Measurements from ENCODE around the gene BMAL2. TPM values are rescaled to one million over a fixed set of nuclear protein-coding genes. Genes with fewer than 3 reads are reported as not detected.

Gene BMAL2, protein sequence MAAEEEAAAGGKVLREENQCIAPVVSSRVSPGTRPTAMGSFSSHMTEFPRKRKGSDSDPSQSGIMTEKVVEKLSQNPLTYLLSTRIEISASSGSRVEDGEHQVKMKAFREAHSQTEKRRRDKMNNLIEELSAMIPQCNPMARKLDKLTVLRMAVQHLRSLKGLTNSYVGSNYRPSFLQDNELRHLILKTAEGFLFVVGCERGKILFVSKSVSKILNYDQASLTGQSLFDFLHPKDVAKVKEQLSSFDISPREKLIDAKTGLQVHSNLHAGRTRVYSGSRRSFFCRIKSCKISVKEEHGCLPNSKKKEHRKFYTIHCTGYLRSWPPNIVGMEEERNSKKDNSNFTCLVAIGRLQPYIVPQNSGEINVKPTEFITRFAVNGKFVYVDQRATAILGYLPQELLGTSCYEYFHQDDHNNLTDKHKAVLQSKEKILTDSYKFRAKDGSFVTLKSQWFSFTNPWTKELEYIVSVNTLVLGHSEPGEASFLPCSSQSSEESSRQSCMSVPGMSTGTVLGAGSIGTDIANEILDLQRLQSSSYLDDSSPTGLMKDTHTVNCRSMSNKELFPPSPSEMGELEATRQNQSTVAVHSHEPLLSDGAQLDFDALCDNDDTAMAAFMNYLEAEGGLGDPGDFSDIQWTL
- total RNA-seq (1 to 10 TPM; 3.7 TPM), polyA plus RNA-seq (ENCODE audit: insufficient read depth, low read depth, low replicate concordance) (2.7 TPM)
- long read RNA-seq, donor 1: 0 reads
- long read RNA-seq, donor 2: 0 reads

DNA sequence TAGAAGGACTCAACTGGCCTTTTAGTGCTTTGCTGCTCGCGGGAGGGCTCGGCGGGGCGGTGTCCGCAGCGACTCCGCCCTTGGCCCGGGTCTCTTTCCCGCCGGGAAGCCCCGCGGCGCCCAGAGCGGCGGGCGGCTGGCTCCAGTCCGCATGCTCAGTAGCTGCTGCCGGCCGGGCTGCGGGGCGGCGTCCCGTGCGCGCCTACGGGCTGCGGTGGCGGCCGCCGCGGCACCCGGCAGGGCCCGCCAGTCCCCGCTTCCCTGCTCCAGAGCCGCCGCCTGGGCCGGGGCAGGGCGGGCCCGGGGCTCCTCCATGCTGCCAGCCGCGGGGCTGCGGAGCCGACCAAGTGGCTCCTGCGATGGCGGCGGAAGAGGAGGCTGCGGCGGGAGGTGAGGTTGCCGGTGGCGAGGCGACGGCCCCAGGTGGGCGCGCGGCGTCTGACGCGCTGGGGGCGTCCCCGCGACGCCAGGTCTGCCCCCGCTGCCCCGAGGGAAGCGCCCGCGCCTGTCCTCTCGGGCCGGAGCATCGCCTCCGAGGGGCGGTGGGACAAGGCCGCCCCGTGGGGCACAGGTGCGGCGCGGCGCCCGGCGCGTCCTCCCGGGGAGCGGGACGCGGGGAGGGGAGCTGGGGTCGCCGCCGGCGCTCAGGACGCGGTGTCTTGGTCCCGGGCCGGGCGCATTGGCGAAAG, at the start of gene BMAL2:
BMAL2 (plus strand) TSS at position 123 of the 689 bp plus-strand sequence; CDS start at position 360, 237 bp downstream.
- intact Hi-C loops (cut with DNase I; ENCODE audit: low total_unique reads): no loop called here
- peak within 1 kb of the TSS; percentile 63 to 66 for H3K4me3 ChIP-seq
- TF ChIP-seq POLR2A (IDR thresholded peaks at IDR 0.05): no peak
- TF ChIP-seq, protein P1, sequence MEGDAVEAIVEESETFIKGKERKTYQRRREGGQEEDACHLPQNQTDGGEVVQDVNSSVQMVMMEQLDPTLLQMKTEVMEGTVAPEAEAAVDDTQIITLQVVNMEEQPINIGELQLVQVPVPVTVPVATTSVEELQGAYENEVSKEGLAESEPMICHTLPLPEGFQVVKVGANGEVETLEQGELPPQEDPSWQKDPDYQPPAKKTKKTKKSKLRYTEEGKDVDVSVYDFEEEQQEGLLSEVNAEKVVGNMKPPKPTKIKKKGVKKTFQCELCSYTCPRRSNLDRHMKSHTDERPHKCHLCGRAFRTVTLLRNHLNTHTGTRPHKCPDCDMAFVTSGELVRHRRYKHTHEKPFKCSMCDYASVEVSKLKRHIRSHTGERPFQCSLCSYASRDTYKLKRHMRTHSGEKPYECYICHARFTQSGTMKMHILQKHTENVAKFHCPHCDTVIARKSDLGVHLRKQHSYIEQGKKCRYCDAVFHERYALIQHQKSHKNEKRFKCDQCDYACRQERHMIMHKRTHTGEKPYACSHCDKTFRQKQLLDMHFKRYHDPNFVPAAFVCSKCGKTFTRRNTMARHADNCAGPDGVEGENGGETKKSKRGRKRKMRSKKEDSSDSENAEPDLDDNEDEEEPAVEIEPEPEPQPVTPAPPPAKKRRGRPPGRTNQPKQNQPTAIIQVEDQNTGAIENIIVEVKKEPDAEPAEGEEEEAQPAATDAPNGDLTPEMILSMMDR (IDR thresholded peaks at IDR 0.05): no peak
- H3K9me3 ChIP-seq: no peaks in the 10 kb centered on the region
- H3K4me1 ChIP-seq: peaks cover 4% of the 10 kb centered on the region
- H3K36me3 ChIP-seq (ENCODE audit: low read depth, missing control alignments): no peaks in the 10 kb centered on the region
- WGBS, 2 donors: 0% methylated on average over 11 to 15 of the region's 96 CpGs
- H3K27ac ChIP-seq: no peak within 1 kb of the TSS
- peak; percentile 38 for DNase-seq
- no peaks in the 10 kb centered on the region for H3K27me3 ChIP-seq

- no peak for DNase-seq
- H3K27ac ChIP-seq: peak overlapping the region in 1 of 2 donors; percentile 65
- intact Hi-C loops (cut with DNase I; ENCODE audit: low total_unique reads): no loop called here
- peaks cover 16% of the 10 kb centered on the region for H3K4me1 ChIP-seq
- no peak overlapping the region for H3K4me3 ChIP-seq
- TF ChIP-seq, protein P1 (IDR thresholded peaks at IDR 0.05): no peak
- TF ChIP-seq POLR2A (IDR thresholded peaks at IDR 0.05): no peak
- WGBS, 2 donors: 82 to 99% methylated on average over 3 of the region's 3 CpGs
- no peaks in the 10 kb centered on the region for H3K9me3 ChIP-seq
- no peaks in the 10 kb centered on the region for H3K36me3 ChIP-seq (ENCODE audit: low read depth, missing control alignments)
- no peaks in the 10 kb centered on the region for H3K27me3 ChIP-seq
Measured at GRCh38 chr12:27284021-27284420, 48.6 kb upstream of the BMAL2 start.

- Histone ChIP-seq H3K27ac (peak overlapping the region in 1 of 2 donors; percentile 65), H3K4me3 (no peak overlapping the region), H3K27me3 (no peaks in the 10 kb centered on the region), H3K9me3 (no peaks in the 10 kb centered on the region), H3K36me3 (ENCODE audit: low read depth, missing control alignments) (no peaks in the 10 kb centered on the region), H3K4me1 (peaks cover 15% of the 10 kb centered on the region)
- DNase-seq: no peak
- TF ChIP-seq, protein P1 (IDR thresholded peaks at IDR 0.05): no peak
- no peak for TF ChIP-seq POLR2A (IDR thresholded peaks at IDR 0.05)
- 51 to 76% methylated on average over 2 of the region's 2 CpGs for WGBS, 2 donors
- intact Hi-C loops (cut with DNase I; ENCODE audit: low total_unique reads): no loop called here
Measured at GRCh38 chr12:27284751-27285150, 47.9 kb upstream of the BMAL2 start.

DNA sequence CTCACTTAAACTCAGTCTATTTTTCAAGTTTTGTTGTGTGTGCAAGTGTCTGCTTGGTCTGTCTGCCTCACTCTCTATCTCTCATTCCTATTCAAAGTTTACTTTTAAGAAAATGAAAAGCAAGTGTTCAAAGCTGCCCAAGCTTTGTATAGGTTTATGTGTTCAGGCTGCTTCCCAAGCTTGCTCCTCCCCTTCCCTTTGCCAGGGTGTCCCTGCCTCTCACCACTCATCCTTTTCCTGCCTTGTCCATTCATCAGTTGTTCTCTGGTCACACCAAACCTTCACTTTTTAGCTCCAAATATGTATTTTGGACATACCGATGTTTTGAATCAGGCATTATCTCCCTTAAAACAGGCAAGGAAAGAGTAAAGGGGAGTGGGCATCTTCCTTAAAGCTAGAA, 47.2 kb upstream of the BMAL2 start:
- no peaks in the 10 kb centered on the region for H3K9me3 ChIP-seq
- H3K4me1 ChIP-seq: peaks cover 12% of the 10 kb centered on the region
- no peak for DNase-seq
- no peak for TF ChIP-seq POLR2A (IDR thresholded peaks at IDR 0.05)
- TF ChIP-seq, protein P1 (IDR thresholded peaks at IDR 0.05): no peak
- intact Hi-C loops (cut with DNase I; ENCODE audit: low total_unique reads): no loop called here
- no peaks in the 10 kb centered on the region for H3K27me3 ChIP-seq
- no peak overlapping the region for H3K4me3 ChIP-seq
- WGBS, 2 donors: 68 to 76% methylated on average over 1 of the region's 1 CpG
- peak overlapping the region; percentile 26 to 65 for H3K27ac ChIP-seq
- H3K36me3 ChIP-seq (ENCODE audit: low read depth, missing control alignments): no peaks in the 10 kb centered on the region
